Endothelial cell of umbilical vein (primary cell): Measurements from ENCODE around the gene GEMIN5.

Source experiments
- CTCF ChIP-seq, 2 donors: IDR thresholded peaks; 1 replicate in 1 of 2; 2 replicates in 1 of 2; pipeline ENCODE4 v1.5.1; 2011; ENCODE audit warnings: low read length in 2 of 2, mild to moderate bottlenecking in 2 of 2, moderate library complexity in 2 of 2, control low read depth in 1 of 2, inconsistent platforms in 1 of 2, low read depth in 1 of 2; ENCODE audit not compliant: insufficient read depth in 1 of 2; ENCODE audit errors: extremely low read depth in 1 of 2
- MYC ChIP-seq: IDR thresholded peaks from one replicate; pipeline ENCODE4 v1.6.1; 2011; ENCODE audit warnings: mild to moderate bottlenecking, low read depth, low read length
- POLR2A ChIP-seq: IDR thresholded peaks from 2 replicates; pipeline ENCODE4 v1.6.1; 2012; ENCODE audit warnings: low read depth, mild to moderate bottlenecking, control low read depth, low read length
- POLR2AphosphoS5 ChIP-seq: IDR thresholded peaks from 2 replicates; pipeline ENCODE4 v1.6.1; 2012; ENCODE audit warnings: low read depth, mild to moderate bottlenecking, control low read depth, low read length, moderate library complexity; ENCODE audit not compliant: insufficient read depth
- TF ChIP-seq, protein P1 (sequence below): IDR thresholded peaks from 2 replicates; pipeline ENCODE4 v1.6.1; 2011; ENCODE audit not compliant: insufficient read depth, insufficient read length

DNA sequence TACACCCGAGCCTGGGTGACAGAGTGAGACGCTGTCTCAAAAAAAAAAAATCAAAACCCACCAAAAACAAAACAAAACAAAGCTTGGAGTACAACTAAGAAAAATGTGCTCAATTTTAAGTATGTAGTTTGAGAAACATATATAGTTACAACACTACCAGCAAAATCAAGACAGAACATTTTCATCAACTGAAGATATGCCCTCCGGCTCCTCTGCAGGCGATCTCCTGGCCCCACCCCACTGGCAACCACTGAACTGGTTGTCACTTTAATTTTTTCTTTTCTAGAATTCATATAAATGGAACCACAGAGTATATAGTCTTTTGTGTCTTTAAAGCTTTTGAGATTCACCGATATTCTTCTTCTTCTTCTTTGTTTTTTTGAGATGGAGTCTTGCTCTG, 44.6 kb downstream of the GEMIN5 start:
- TF ChIP-seq CTCF (IDR thresholded peaks at IDR 0.05; ENCODE audit: extremely low read depth in 1 of 2, insufficient read depth in 1 of 2, low read depth in 1 of 2, low read length in 2 of 2) = no peak
- TF ChIP-seq POLR2A = no peak
- TF ChIP-seq, protein P1, sequence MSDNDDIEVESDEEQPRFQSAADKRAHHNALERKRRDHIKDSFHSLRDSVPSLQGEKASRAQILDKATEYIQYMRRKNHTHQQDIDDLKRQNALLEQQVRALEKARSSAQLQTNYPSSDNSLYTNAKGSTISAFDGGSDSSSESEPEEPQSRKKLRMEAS = no peak
- no peak for TF ChIP-seq POLR2AphosphoS5
- TF ChIP-seq MYC = no peak
